ENCODE results near the gene NSDHL.

The NSDHL gene

DNA sequence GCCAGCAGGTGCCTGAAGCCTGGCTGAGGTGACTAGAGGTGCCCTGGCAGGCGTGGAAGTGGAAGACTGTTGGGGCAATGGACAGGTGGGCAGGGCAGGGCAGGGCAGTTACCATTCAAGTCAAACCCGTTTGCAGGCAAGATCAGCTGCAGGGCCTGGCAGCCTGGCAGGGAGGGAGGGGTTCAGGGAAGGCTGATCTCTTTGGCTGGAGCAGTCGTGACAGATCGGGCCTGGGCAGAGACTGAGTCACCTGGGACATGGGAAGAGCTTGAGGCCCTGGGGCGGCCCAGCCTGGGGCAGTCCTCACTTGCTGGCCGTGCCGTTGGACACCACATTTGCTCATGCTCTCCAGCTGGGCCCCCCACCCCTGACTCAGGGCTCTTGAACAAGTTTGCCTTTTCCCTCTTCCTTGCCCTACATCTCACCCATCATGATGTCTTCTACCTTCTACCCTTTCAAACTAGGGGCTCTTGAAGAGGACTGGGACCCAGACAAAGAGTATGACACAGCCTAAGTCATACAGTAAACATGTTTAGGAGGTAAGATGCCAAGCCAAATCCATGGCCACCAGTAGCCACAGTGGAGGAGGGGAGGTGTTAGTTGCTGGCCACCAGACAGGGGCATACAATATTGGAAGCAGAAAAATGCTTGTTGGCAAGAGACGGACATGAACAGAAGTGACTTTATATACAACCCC is 65.0 kb downstream of the NSDHL start:
- Histone ChIP-seq H3K27ac (ENCODE audit: low read depth, low read length) (no peak overlapping the region), H3K4me3 (ENCODE audit: low read length) (no peak overlapping the region), H3K27me3 (ENCODE audit: insufficient read depth, low read length) (no peaks in the 10 kb centered on the region; the same call in 1 of the 2 replicates), H3K4me1 (ENCODE audit: insufficient read depth, low read length) (peaks cover 22% of the 10 kb centered on the region), H3K9me3 (ENCODE audit: insufficient read depth, low read depth, low read length) (no peaks in the 10 kb centered on the region), H3K36me3 (ENCODE audit: insufficient read depth, low read length) (no peaks in the 10 kb centered on the region), H3K9ac (ENCODE audit: low read depth, low read length) (no peak overlapping the region)
- 92% methylated on average over 8 of the region's 8 CpGs for whole genome bisulfite sequencing

- Histone ChIP-seq H3K27ac (ENCODE audit: low read depth, low read length) (no peak overlapping the region), H3K4me1 (ENCODE audit: insufficient read depth, low read length) (peaks cover 22% of the 10 kb centered on the region), H3K9me3 (ENCODE audit: insufficient read depth, low read depth, low read length) (no peaks in the 10 kb centered on the region), H3K36me3 (ENCODE audit: insufficient read depth, low read length) (no peaks in the 10 kb centered on the region), H3K27me3 (ENCODE audit: insufficient read depth, low read length) (no peaks in the 10 kb centered on the region; the same call in 1 of the 2 replicates), H3K4me3 (ENCODE audit: low read length) (no peak overlapping the region), H3K9ac (ENCODE audit: low read depth, low read length) (no peak overlapping the region)
- WGBS, result 91% methylated on average over 8 of the region's 8 CpGs
Observed at GRCh38 chrX:152896450-152896849, 65.6 kb downstream of the NSDHL start.

DNA sequence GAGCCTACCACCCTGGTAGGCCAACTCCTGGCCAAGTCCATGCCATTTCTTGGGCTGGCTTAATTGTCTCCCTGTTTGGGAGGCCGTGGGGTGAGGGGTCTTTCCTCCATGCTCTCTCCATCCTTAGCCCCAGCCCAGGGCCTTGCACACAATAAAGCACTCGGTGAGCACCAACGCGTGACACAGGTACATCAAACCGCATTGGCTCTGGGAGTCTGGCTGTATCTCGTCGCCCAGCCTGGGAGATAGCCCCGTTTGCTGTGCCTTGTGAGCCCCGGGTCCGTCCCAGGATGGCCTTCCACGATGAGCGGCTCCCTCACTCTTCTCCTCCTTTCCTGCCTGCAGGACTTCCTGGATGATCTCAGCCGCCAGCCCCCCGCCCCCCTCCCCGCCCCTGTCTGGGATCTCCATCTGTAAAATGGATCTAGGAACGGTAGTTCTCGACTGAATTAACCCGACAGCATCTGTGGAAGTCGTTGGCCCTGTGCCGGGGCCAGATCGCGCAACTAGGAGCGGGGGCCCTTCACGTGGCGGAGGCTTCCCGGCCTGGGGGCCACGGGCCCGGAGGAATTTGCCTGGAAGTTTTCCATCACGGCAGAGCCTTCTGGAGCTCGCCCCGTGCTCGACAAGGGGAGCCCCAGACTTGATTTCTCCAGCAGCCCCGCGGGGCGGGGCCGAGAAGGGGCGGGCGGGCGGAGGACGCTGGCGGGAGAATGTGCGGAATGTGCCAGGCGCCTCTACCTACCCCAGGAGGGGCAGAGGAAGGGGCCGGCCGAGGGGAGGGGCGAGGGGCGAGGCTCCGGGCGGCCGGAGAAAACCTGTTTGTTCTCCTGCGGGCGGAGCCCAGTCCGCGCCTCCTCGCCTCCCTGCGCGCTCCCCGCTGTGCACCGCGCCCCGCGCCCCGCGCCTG is 66.6 kb downstream of the NSDHL start, which contains the start of gene ZNF185:
Gene ZNF185, plus strand, starts transcription at position 846 of the 910 bp plus-strand sequence. CDS start 16,423 bp downstream, outside the sequence.
- WGBS, result 6% methylated on average over 63 of the region's 64 CpGs
- Histone ChIP-seq H3K27ac (ENCODE audit: low read depth, low read length) (peak within 1 kb of the TSS; percentile 79; the same call in 1 of the 2 replicates), H3K9ac (ENCODE audit: low read depth, low read length) (peak within 1 kb of the TSS; percentile 57; the same call in 1 of the 2 replicates), H3K4me1 (ENCODE audit: insufficient read depth, low read length) (peaks cover 19% of the 10 kb centered on the region), H3K36me3 (ENCODE audit: insufficient read depth, low read length) (no peaks in the 10 kb centered on the region), H3K4me3 (ENCODE audit: low read length) (peak within 1 kb of the TSS; percentile 57), H3K27me3 (ENCODE audit: insufficient read depth, low read length) (no peaks in the 10 kb centered on the region; the same call in 1 of the 2 replicates), H3K9me3 (ENCODE audit: insufficient read depth, low read depth, low read length) (no peaks in the 10 kb centered on the region)

GRCh38 chrX:152898442-152898841 is 67.6 kb downstream of the NSDHL start:
- H3K4me1 ChIP-seq (ENCODE audit: insufficient read depth, low read length), result peaks cover 15% of the 10 kb centered on the region
- H3K36me3 ChIP-seq (ENCODE audit: insufficient read depth, low read length), result no peaks in the 10 kb centered on the region
- H3K27me3 ChIP-seq (ENCODE audit: insufficient read depth, low read length), result no peaks in the 10 kb centered on the region; the same call in 1 of the 2 replicates
- H3K9ac ChIP-seq (ENCODE audit: low read depth, low read length), result peak overlapping the region; percentile 57; the same call in 1 of the 2 replicates
- H3K9me3 ChIP-seq (ENCODE audit: insufficient read depth, low read depth, low read length), result no peaks in the 10 kb centered on the region
- whole genome bisulfite sequencing, result 74% methylated on average over 10 of the region's 10 CpGs
- H3K4me3 ChIP-seq (ENCODE audit: low read length), result peak overlapping the region; percentile 57
- H3K27ac ChIP-seq (ENCODE audit: low read depth, low read length), result no peak overlapping the region

DNA sequence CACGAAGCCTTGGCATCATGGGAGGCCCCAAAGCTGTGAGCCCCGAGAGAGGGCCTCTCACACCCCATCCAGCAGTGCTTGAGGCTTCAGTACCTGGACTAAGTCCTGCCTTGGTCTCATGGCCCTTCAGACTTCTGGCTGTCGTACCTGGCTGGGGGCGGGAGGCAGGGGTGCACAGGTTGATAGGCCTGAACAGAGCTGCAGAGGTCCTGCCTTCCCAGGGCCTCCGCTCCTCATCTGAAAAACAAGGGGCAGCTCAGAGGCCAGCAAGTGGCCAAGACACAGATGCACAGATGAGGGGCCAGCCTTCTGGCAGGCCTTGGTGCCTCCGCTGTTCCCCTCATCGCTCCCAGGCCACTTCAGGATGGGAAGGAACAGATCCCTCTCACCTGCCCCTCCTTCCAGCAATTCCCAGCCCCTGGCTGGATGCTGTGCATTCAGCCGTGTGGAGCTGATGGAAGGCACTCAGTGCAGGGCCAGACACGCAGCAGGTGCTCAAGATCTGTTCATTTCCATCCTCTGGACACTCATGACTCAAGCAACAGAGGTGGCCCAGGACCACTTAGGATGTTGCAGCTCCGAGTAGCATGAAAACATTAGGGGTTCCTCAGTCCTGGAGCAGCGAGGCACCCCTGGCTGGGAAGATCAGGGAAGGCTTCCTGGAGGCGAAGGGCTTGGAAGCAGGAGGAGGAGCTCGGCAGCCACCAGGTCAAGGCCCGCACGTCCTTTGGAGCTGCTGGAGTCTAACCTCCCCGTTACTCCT is 68.4 kb downstream of the NSDHL start:
- WGBS, result 92% methylated on average over 16 of the region's 16 CpGs
- Histone ChIP-seq H3K27me3 (ENCODE audit: insufficient read depth, low read length) (no peaks in the 10 kb centered on the region; the same call in 1 of the 2 replicates), H3K4me3 (ENCODE audit: low read length) (no peak overlapping the region), H3K9ac (ENCODE audit: low read depth, low read length) (no peak overlapping the region), H3K27ac (ENCODE audit: low read depth, low read length) (no peak overlapping the region), H3K36me3 (ENCODE audit: insufficient read depth, low read length) (no peaks in the 10 kb centered on the region), H3K9me3 (ENCODE audit: insufficient read depth, low read depth, low read length) (no peaks in the 10 kb centered on the region), H3K4me1 (ENCODE audit: insufficient read depth, low read length) (peaks cover 13% of the 10 kb centered on the region)

- Histone ChIP-seq H3K4me1 (ENCODE audit: insufficient read depth, low read length) (peaks cover 14% of the 10 kb centered on the region), H3K9ac (ENCODE audit: low read depth, low read length) (no peak overlapping the region), H3K27me3 (ENCODE audit: insufficient read depth, low read length) (no peaks in the 10 kb centered on the region; the same call in 1 of the 2 replicates), H3K9me3 (ENCODE audit: insufficient read depth, low read depth, low read length) (no peaks in the 10 kb centered on the region), H3K36me3 (ENCODE audit: insufficient read depth, low read length) (no peaks in the 10 kb centered on the region), H3K4me3 (ENCODE audit: low read length) (no peak overlapping the region), H3K27ac (ENCODE audit: low read depth, low read length) (no peak overlapping the region)
- WGBS, result 91% methylated on average over 12 of the region's 12 CpGs
Observed at GRCh38 chrX:152899874-152900719, 69.2 kb downstream of the NSDHL start.

DNA sequence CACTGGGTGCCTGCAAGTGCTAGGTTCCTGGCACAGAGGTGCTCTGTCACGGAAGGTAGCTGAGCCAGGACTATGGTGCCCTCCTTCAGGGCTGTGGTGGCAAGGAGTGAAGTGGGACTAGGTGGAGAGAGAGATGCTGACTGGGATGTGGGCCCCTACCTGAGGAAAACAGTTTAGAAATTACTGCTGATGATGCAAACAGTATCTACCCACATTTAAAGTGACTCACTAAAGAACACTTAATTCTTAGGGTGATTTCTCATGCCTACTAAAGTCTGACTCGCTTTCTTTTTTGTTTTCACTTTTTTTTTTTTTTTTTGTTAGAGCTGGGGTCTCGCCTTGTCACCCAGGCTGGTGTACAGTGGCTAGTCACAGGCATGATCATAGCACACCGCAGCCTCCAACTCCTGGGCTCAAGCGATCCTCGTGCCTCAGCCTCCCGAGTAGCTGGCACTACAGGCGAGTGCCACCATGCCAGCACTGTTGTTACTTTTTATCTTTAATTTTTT is 70.1 kb downstream of the NSDHL start:
- Histone ChIP-seq H3K9ac (ENCODE audit: low read depth, low read length) (no peak overlapping the region), H3K36me3 (ENCODE audit: insufficient read depth, low read length) (no peaks in the 10 kb centered on the region), H3K27me3 (ENCODE audit: insufficient read depth, low read length) (no peaks in the 10 kb centered on the region; the same call in 1 of the 2 replicates), H3K4me1 (ENCODE audit: insufficient read depth, low read length) (peaks cover 14% of the 10 kb centered on the region), H3K4me3 (ENCODE audit: low read length) (no peak overlapping the region), H3K27ac (ENCODE audit: low read depth, low read length) (no peak overlapping the region), H3K9me3 (ENCODE audit: insufficient read depth, low read depth, low read length) (no peaks in the 10 kb centered on the region)
- WGBS, result 91% methylated on average over 8 of the region's 8 CpGs

GRCh38 chrX:152901816-152902501 is 71.1 kb downstream of the NSDHL start:
- Histone ChIP-seq H3K27me3 (ENCODE audit: insufficient read depth, low read length) (no peaks in the 10 kb centered on the region), H3K9ac (ENCODE audit: low read depth, low read length) (no peak overlapping the region), H3K4me1 (ENCODE audit: insufficient read depth, low read length) (peaks cover 10% of the 10 kb centered on the region), H3K4me3 (ENCODE audit: low read length) (no peak overlapping the region), H3K9me3 (ENCODE audit: insufficient read depth, low read depth, low read length) (no peaks in the 10 kb centered on the region), H3K36me3 (ENCODE audit: insufficient read depth, low read length) (no peaks in the 10 kb centered on the region), H3K27ac (ENCODE audit: low read depth, low read length) (no peak overlapping the region)
- 50% methylated on average over 14 of the region's 15 CpGs for WGBS

DNA sequence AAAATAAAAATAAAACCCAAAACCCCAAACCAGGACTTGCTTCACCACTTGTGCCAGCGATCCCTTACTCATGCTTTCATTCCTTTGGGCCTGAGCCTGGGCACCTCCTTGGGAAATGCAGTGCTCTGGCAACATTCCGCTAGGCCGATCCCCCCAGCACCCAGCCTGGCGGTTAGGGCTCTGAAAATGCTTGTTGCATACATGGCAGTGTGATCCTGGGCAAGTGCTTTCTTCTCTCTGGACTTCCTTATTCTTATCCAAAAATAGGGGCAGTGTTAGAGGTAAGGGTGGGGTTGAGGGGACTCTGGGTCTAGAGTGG is 71.6 kb downstream of the NSDHL start:
- H3K27ac ChIP-seq (ENCODE audit: low read depth, low read length), result no peak overlapping the region
- WGBS, result 93% methylated on average over 4 of the region's 4 CpGs
- no peaks in the 10 kb centered on the region for H3K9me3 ChIP-seq (ENCODE audit: insufficient read depth, low read depth, low read length)
- H3K36me3 ChIP-seq (ENCODE audit: insufficient read depth, low read length), result no peaks in the 10 kb centered on the region
- no peaks in the 10 kb centered on the region for H3K27me3 ChIP-seq (ENCODE audit: insufficient read depth, low read length)
- H3K4me1 ChIP-seq (ENCODE audit: insufficient read depth, low read length), result peaks cover 6% of the 10 kb centered on the region; the same call in 1 of the 2 replicates
- no peak overlapping the region for H3K4me3 ChIP-seq (ENCODE audit: low read length)
- no peak overlapping the region for H3K9ac ChIP-seq (ENCODE audit: low read depth, low read length)
